HL-60 (cell line): ENCODE measurements around the gene HADH.

Source experiments
- CTCF ChIP-seq: IDR thresholded peaks from one replicate; pipeline ENCODE4 v1.5.1; 2011; ENCODE audit warnings: low read length, control low read depth, inconsistent platforms; ENCODE audit not compliant: insufficient read depth
- GABPA ChIP-seq: IDR thresholded peaks from 2 replicates; pipeline ENCODE4 v1.6.1; 2012; ENCODE audit warnings: low read depth
- POLR2AphosphoS5 ChIP-seq: IDR thresholded peaks from 2 replicates; pipeline ENCODE4 v1.6.1; 2012; ENCODE audit warnings: low read depth
- REST ChIP-seq: IDR thresholded peaks from 2 replicates; pipeline ENCODE4 v1.6.1; 2012; ENCODE audit warnings: low read depth; ENCODE audit not compliant: insufficient replicate concordance
- SPI1 ChIP-seq: IDR thresholded peaks from 2 replicates; pipeline ENCODE4 v1.6.1; 2012; ENCODE audit warnings: low read depth, mild to moderate bottlenecking, borderline replicate concordance

GRCh38 chr4:107988763-107989035 is 990 bp upstream of the HADH start:
- TF ChIP-seq CTCF (no peak), POLR2AphosphoS5 (no peak), REST (no peak), GABPA (no peak), SPI1 (no peak)
